Natural killer cell treated with Interleukin-12 subunit alpha and Interleukin-12 subunit beta and Interleukin-15 and Interleukin-18, amount 100 ng/mL, for 72 hours (primary cell): Measurements from ENCODE around the gene NPAS3. TPM values are rescaled to one million over a fixed set of nuclear protein-coding genes. Genes with fewer than 3 reads are reported as not detected.

Experiments
- ATAC-seq, 2 donors: fragments of 150-1000 bp; cut with Tn5 transposase in 1 of 2; sonication (Bioruptor Pico), chemical (Tn5 transposase) in 1 of 2; 2 replicates each; pipeline ENCODE4 v1.10.0; 2021
- DNase-seq: peaks from one replicate; pipeline ENCODE4 v3.0.0; 2022; ENCODE audit warnings: low spot score
- H3K27ac Mint-ChIP-seq, 2 donors: 1 replicate in 1 of 2; 2 replicates in 1 of 2; pipeline ENCODE4 v1.8.0; 2022; ENCODE audit warnings: mixed read lengths in 2 of 2, mild to moderate bottlenecking in 1 of 2, moderate library complexity in 1 of 2
- H3K27me3 Mint-ChIP-seq, 2 donors: 1 replicate in 1 of 2; 2 replicates in 1 of 2; pipeline ENCODE4 v1.8.0; 2022; ENCODE audit warnings: mixed read lengths in 2 of 2
- H3K36me3 Mint-ChIP-seq: one replicate; pipeline ENCODE4 v1.8.0; 2022; ENCODE audit warnings: mixed read lengths
- H3K4me1 Mint-ChIP-seq, 2 donors: 1 replicate in 1 of 2; 2 replicates in 1 of 2; pipeline ENCODE4 v1.8.0; 2022; ENCODE audit warnings: low read depth in 2 of 2, mixed read lengths in 2 of 2, mild to moderate bottlenecking in 1 of 2
- H3K4me3 Mint-ChIP-seq: one replicate; pipeline ENCODE4 v1.8.0; 2022; ENCODE audit warnings: mixed read lengths
- H3K9me3 Mint-ChIP-seq: 2 replicates; pipeline ENCODE4 v1.8.0; 2022; ENCODE audit warnings: mixed read lengths
- total RNA-seq, 2 donors: library from RNA; stranded (reverse); gene quantifications; one replicate each; pipeline ENCODE4 v1.2.3, GENCODE V29; 2022

Gene NPAS3
- total RNA-seq, 2 donors from 2014 or later, result not detected

DNA sequence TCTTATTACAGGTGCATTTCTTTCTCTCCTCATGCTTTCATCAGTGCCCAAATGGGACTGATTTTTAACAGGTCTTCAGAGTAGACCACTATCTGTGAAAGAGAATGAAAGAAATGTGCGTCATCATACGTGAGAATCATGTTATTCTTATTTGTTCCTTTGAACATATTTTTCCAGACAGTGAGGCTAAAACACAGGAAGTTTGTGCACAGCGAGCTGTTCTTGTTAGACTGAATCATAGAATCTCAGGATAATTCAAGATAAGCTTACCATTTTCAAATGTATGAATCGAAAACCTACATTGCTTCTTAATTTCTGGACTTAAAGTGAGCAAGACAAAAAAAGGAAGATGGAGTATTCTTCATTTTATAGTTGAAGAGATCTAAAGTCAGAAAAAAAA lies 629.1 kb downstream of the NPAS3 start:
- Mint-ChIP-seq H3K27ac (no peak overlapping the region), H3K27me3 (no peaks in the 10 kb centered on the region), H3K9me3 (no peaks in the 10 kb centered on the region), H3K4me1 (peaks cover 0 to 11% of the 10 kb centered on the region in 2 donors), H3K36me3 (no peaks in the 10 kb centered on the region), H3K4me3 (no peak overlapping the region)
- DNase-seq, result no peak
- no peak for ATAC-seq

DNA sequence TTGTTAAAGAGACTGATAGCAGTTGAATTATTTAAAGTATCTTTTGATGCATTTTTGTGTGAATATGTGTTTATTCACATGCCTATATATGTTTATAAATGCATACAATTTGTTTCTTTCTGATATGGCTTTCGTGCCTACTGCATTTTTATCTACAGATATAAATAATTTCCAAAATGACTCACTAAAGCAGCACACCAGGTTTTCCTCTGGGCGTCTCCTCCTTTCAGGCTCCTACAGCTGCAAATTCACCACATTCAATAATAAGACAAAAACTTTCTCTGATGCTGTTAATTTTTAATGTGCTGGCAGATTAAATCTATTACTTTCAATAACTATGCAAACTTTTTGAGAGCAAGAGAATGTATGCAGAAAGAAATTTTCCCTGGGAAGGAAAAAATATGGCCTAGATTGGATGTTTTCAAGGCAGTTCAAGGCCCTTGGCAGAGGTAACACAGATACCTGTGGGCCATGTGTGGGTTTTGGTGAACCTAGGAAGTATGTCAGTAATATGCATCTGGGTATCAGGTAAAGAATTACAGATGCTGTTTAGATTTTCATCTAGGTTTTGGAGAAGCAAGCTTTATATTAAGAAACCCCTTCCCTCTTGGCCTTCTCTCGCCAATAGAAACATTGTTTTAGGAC lies 630.4 kb downstream of the NPAS3 start:
- no peaks in the 10 kb centered on the region for H3K27me3 Mint-ChIP-seq
- DNase-seq (no peak), ATAC-seq (no peak)
- H3K4me3 Mint-ChIP-seq, result no peak overlapping the region
- H3K36me3 Mint-ChIP-seq, result no peaks in the 10 kb centered on the region
- no peak overlapping the region for H3K27ac Mint-ChIP-seq
- H3K9me3 Mint-ChIP-seq, result peaks cover 9% of the 10 kb centered on the region
- peaks cover 0 to 11% of the 10 kb centered on the region in 2 donors for H3K4me1 Mint-ChIP-seq

DNA sequence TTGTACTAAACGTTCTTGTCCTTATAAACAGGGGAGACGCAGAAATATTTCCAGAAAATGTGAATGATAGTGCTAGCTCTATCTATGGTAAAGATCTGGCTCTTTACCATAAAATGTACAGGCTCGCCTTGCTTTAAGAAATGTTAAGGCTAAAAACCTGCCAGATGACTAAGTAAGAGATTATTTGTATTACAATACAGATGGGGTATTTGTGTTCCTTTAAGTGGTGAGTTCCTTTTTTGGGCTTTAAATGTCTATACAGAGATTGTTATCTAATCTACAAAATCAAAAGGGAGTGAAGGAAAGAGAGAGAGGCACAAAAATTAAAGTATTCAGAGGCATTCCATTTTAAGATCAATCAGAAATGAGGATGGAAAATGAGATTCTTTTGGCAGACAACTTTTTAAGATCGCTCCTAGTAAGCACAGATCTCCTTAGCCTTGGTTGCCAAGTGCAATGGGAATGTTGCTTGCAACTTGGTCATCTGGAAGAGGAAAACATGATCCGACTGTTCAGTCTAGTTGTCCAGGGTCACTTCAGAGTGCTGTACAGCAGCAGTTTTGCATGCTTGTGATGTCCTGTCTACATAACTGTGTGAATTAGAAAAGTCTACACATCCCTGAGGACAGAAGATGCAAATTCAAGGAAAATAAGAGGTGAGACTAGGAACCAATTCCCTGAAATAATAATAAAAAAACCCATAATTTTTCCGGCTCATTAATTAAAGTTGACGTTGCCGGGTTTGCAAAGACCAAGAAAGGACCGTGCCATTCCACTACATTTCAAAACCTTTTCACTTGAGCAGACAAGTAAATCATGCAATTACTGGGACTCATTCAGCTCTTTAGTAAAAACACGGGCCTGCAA lies 631.4 kb downstream of the NPAS3 start:
- H3K4me1 Mint-ChIP-seq, result peaks cover 0 to under 1% of the 10 kb centered on the region in 2 donors
- no peak overlapping the region for H3K4me3 Mint-ChIP-seq
- no peak overlapping the region for H3K27ac Mint-ChIP-seq
- DNase-seq (no peak), ATAC-seq (no peak)
- H3K27me3 Mint-ChIP-seq, result no peaks in the 10 kb centered on the region
- H3K36me3 Mint-ChIP-seq, result no peaks in the 10 kb centered on the region
- peaks cover 9% of the 10 kb centered on the region for H3K9me3 Mint-ChIP-seq

DNA sequence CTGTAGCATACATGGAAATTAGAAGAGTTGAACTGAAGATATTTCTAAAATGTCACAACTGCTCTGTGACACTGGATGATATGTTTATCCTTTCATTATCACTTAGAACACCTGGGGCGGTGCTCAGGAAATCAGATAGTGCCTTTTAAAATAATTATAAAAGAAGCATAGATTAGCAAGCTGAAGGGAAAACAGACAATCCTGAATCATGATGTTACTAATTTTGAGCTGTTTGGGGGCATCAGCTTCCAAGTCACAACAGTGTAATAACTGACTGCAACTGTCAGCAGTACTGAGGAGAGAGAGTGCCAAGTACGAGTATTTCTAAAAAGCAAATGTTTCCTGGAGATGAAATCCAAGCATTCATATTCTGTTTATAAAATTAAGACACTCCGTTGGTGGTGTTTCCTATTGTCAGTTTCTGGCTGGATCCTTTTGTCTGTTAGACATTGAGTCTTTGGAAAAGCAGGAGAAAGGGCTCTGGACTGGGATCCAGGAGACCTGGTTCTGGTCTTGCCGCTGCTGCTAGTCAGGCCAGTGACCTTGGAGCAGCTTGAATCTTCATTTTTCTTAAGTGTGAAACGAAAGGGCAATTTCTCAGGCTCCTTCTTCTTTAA lies 632.1 kb downstream of the NPAS3 start:
- Mint-ChIP-seq H3K4me1 (no peaks in the 10 kb centered on the region), H3K27me3 (no peaks in the 10 kb centered on the region), H3K4me3 (no peak overlapping the region), H3K27ac (no peak overlapping the region), H3K36me3 (no peaks in the 10 kb centered on the region), H3K9me3 (peaks cover 9% of the 10 kb centered on the region)
- DNase-seq (no peak), ATAC-seq (no peak)

DNA sequence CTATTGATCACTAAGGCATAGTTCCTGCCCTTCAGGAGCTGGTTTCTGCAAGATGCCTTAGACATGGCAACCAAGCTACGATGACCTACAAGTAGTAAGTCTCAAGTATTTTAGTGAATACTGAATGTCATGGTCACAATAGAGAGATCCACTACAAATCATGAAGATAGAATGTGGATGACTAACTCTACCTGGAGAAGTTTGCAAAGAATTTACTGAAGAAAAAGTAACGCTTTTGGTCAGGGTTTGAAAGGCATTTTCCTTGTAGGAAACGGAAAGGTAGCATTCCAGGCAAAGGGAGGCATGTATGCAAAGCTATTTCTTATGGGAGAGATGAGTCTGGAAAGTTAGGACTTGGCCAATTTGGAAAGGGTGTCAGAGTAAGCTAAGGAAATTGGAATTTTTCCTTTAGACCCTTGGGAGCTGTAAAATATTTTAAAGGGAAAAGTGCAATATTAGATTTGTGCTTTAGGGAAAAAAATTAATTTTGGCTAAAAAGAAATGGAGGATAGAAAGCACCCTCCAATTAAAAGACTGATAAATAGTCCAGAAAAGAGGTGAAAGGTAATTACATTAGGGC lies 634.7 kb downstream of the NPAS3 start:
- ATAC-seq (no peak), DNase-seq (no peak)
- H3K4me3 Mint-ChIP-seq, result no peak overlapping the region
- peaks cover 9% of the 10 kb centered on the region for H3K9me3 Mint-ChIP-seq
- no peak overlapping the region for H3K27ac Mint-ChIP-seq
- H3K4me1 Mint-ChIP-seq, result no peaks in the 10 kb centered on the region
- H3K27me3 Mint-ChIP-seq, result no peaks in the 10 kb centered on the region
- no peaks in the 10 kb centered on the region for H3K36me3 Mint-ChIP-seq

DNA sequence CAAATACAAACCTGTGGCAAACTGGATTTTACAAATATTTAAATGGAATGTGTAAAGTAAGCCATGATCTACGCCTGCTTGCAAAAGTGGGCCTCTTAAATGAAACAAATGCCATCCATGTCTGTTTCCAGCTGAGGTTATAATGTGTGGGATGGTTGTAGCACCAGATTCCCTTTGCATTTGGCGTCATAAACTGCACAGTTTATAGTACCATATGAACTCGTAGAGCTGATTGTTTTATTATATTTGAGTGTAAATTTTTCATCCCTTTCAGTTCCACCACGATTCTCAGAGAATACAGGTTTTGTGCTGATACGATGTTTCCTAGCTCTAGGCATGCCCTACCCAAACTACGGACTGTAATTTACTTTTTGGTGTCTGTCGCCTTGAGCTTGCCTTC lies 637.3 kb downstream of the NPAS3 start:
- no peak overlapping the region for H3K27ac Mint-ChIP-seq

DNA sequence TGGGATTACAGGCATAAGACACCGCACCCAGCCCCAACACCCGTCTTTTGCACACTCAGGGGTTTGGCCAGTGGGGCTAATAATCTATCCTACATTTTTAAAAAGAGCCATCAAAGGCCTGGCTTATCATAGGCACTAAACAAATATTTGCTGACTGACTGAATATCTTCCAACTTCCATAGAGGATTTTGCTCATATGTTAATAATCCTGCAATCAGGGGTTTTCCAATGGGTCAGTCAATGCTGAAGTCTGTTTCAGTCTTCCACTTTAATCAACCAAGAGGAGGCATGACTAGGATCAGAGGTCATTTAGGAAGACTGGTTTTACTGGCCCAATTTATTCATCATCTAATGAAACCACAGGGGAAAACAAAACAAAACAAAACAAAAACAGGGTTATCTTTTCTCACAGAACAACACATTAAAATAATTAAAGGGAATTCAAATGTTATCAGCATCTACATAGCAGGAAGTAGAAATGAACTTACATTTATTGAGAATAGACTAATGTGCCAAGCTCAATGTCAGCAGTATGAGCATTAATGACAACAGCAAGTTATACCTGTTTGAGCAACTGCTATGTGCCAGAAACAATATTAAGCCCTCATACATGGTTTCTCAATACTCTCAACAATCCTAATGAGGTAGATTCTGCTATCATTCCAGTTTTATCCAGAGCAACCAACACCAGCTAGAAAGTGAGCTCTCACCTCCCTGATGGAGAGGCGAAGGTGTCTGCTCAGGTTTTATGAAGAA lies 640.0 kb downstream of the NPAS3 start:
- ATAC-seq (no peak), DNase-seq (no peak)
- Mint-ChIP-seq H3K9me3 (peaks cover 4% of the 10 kb centered on the region), H3K4me3 (no peak overlapping the region), H3K27me3 (no peaks in the 10 kb centered on the region), H3K4me1 (no peaks in the 10 kb centered on the region), H3K36me3 (no peaks in the 10 kb centered on the region), H3K27ac (no peak overlapping the region)

More for the DNA sequence above, 637.3 kb downstream of the NPAS3 start:
- Mint-ChIP-seq H3K36me3 (no peaks in the 10 kb centered on the region), H3K27me3 (no peaks in the 10 kb centered on the region), H3K4me3 (no peak overlapping the region), H3K9me3 (peaks cover 9% of the 10 kb centered on the region), H3K4me1 (no peaks in the 10 kb centered on the region)
- DNase-seq (no peak), ATAC-seq (no peak)

DNA sequence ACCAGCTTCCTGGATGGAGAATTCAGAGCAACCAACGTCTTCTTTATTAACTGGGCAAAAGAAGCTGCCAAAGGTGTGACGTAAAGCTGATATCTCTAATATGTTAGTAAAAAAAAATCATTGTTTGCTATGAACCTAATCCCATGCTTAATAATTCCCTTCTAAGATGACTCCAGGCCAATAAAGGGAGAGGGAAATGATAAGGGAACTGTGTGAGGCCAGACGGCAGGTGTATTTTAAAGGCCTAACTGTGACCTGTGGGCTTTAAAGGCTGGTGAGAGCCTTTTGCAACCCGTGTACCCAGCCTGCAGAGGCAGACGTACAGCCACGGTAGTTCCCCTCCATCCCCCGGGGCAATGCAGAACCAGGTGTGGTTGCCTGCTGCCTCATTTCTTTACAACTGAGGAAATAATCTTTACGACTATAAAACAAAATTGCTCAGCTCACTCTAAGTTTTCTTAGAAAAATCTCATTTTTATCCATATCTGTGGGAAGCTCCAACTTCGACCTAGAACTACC lies 641.6 kb downstream of the NPAS3 start:
- ATAC-seq (no peak), DNase-seq (no peak)
- H3K27me3 Mint-ChIP-seq, result no peaks in the 10 kb centered on the region
- no peaks in the 10 kb centered on the region for H3K4me1 Mint-ChIP-seq
- H3K27ac Mint-ChIP-seq, result no peak overlapping the region
- H3K4me3 Mint-ChIP-seq, result no peak overlapping the region
- H3K36me3 Mint-ChIP-seq, result no peaks in the 10 kb centered on the region
- H3K9me3 Mint-ChIP-seq, result peaks cover 3% of the 10 kb centered on the region

DNA sequence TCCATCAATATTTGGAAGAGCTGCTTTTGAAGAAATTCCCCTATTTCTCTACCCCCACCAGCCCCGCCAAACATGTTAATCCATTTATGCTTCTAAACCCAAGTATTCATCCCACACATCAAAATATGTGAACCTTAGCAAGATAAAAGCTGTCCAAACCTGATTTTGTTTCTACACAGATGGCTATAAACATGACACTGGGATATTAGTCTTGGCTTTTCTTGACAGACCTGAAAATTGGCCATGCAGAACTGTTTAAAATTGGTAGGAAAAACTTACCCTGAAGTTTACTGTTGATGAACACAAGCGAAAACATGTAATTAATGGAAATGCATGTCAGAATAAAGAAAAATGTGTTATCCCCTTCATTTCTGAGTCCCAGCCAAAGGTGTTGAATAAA lies 642.2 kb downstream of the NPAS3 start:
- DNase-seq, result no peak
- Mint-ChIP-seq H3K4me3 (no peak overlapping the region), H3K27ac (no peak overlapping the region), H3K9me3 (peaks cover 3% of the 10 kb centered on the region), H3K27me3 (no peaks in the 10 kb centered on the region), H3K4me1 (no peaks in the 10 kb centered on the region), H3K36me3 (no peaks in the 10 kb centered on the region)
- no peak for ATAC-seq

DNA sequence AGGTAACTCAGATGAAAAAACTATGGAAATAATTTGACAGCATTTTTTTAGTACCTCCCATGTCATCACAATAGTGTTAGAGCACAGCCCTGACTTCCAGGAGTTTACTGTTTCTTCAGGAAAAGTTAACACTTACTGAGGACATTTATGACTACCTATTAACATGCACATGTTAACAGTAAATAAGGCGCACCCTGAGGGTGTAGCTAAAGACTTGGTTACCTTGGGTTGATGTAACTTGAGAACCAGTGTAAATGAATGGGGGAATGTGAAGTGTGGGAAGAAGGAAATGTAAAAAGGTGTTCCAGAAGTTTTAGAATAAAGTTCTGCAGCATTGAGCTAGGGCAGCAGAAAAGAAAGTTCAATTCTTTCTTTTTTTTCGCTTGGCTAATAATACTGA lies 646.0 kb downstream of the NPAS3 start:
- no peak overlapping the region for H3K4me3 Mint-ChIP-seq
- ATAC-seq (no peak), DNase-seq (no peak)
- H3K27me3 Mint-ChIP-seq, result no peaks in the 10 kb centered on the region
- H3K27ac Mint-ChIP-seq, result no peak overlapping the region
- H3K36me3 Mint-ChIP-seq, result no peaks in the 10 kb centered on the region
- H3K9me3 Mint-ChIP-seq, result peaks cover 3% of the 10 kb centered on the region
- no peaks in the 10 kb centered on the region for H3K4me1 Mint-ChIP-seq

DNA sequence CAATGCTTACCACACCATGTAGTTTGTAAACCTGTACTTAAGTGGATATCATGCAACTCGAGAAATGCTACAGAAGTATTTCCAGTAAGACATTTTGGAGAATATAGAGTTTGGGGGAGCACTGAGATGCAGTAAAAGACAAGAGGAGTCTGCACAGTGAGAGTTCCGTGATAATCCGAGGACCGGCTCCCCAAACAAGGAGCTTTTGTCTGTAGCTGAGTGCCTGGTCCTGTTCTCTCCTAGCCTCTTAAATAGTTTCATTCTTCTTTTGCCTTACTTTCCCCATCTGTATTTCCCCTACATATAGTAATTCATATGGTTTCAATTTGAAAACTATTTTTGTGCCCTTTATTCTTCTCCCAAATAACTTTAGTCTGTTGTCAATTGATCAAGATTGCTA lies 648.1 kb downstream of the NPAS3 start:
- ATAC-seq, result no peak
- no peak overlapping the region for H3K4me3 Mint-ChIP-seq
- H3K27me3 Mint-ChIP-seq, result no peaks in the 10 kb centered on the region

DNA sequence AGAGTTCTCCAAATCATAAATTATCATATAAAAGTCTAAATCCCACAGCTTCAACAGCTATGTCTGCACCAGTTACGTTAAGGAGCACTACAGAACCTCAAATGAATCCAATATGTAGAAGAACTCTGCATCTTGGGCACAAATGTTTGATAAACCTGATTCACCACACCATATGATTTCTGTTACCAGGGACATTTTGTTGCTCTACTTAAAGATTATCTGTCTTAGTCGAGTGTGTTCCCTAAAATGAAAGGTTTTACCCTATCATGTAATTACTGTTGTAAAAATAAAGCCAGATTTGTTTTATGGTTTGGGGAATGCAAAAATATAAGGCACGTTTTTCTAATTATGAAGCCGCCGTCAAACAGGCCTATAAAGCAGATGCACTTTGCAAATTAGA lies 649.1 kb downstream of the NPAS3 start:
- Mint-ChIP-seq H3K27ac (no peak overlapping the region), H3K9me3 (peaks cover 8% of the 10 kb centered on the region), H3K4me3 (no peak overlapping the region), H3K36me3 (no peaks in the 10 kb centered on the region), H3K4me1 (no peaks in the 10 kb centered on the region), H3K27me3 (no peaks in the 10 kb centered on the region)
- no peak for ATAC-seq
- DNase-seq, result no peak

More for the DNA sequence above, 648.1 kb downstream of the NPAS3 start:
- no peaks in the 10 kb centered on the region for H3K36me3 Mint-ChIP-seq
- H3K9me3 Mint-ChIP-seq, result peaks cover 6% of the 10 kb centered on the region
- no peak for DNase-seq
- H3K4me1 Mint-ChIP-seq, result no peaks in the 10 kb centered on the region
- no peak overlapping the region for H3K27ac Mint-ChIP-seq

DNA sequence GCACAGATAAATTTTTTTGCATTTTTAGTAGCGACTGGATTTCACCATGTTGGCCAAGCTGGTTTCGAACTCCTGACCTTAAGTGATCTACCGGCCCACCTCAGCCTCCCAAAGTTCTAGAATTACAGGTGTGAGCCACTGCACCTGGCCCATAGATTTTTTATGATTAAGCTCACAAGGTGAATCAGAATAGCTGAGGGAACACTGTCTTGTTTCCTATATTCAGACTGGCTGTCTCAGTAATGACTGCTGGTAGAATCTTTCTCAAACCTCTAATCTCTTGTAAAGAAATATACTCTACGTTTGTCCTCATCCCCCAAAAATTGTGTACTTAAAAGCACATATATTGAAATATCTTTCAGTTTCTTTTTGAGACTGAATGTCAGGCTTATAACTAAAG lies 650.1 kb downstream of the NPAS3 start:
- peaks cover 8% of the 10 kb centered on the region for H3K9me3 Mint-ChIP-seq
- H3K27me3 Mint-ChIP-seq, result no peaks in the 10 kb centered on the region
- ATAC-seq (no peak), DNase-seq (no peak)
- H3K4me1 Mint-ChIP-seq, result no peaks in the 10 kb centered on the region
- H3K4me3 Mint-ChIP-seq, result no peak overlapping the region
- no peak overlapping the region for H3K27ac Mint-ChIP-seq
- no peaks in the 10 kb centered on the region for H3K36me3 Mint-ChIP-seq
